HG03342 (cell line): ENCODE data around the gene TOR2A.

Experiments
- ATAC-seq: cut with Tn5 transposase; IDR thresholded peaks from one replicate; pipeline ENCODE4 v1.9.1; 2021; ENCODE audit warnings: mild to moderate bottlenecking, moderate library complexity; ENCODE audit not compliant: unreplicated experiment

Gene TOR2A

GRCh38 chr9:127744398-127745110 lies 9.5 kb upstream of the TOR2A start:
- no peak for ATAC-seq

DNA sequence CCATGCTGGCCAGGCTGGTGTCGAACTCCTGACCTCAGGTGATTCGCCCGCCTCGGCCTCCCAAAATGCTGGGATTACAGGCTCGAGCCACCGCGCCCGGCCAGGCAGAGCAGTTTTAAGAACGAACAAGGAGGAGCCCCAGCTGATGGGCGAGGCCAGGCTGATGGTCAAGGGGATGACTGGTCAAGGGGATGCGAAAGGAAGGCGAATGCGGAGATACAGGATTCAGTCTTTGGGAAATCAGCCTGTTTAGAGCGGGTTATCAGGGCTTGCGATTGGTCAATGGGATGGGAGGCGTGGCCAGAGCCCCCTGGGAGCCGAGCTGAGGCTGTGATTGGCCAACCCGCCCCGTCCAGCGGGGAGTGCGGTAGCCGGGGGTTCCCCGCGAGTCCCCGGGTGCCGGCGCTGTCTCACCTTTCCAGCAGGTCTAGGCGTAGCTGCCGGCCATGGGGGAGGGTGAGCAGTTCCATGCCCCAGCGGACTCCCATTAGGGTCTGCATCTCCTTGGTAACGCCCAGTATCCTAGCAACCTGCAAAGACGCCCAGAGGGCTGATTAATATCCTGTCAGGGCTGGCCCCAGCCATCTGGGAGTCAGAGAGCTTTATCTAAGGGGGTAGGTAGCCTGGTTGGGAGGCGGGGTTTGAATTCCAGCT lies 7.5 kb upstream of the TOR2A start:
- no peak for ATAC-seq

GRCh38 chr9:127741831-127742434 lies 6.8 kb upstream of the TOR2A start:
- ATAC-seq = no peak

DNA sequence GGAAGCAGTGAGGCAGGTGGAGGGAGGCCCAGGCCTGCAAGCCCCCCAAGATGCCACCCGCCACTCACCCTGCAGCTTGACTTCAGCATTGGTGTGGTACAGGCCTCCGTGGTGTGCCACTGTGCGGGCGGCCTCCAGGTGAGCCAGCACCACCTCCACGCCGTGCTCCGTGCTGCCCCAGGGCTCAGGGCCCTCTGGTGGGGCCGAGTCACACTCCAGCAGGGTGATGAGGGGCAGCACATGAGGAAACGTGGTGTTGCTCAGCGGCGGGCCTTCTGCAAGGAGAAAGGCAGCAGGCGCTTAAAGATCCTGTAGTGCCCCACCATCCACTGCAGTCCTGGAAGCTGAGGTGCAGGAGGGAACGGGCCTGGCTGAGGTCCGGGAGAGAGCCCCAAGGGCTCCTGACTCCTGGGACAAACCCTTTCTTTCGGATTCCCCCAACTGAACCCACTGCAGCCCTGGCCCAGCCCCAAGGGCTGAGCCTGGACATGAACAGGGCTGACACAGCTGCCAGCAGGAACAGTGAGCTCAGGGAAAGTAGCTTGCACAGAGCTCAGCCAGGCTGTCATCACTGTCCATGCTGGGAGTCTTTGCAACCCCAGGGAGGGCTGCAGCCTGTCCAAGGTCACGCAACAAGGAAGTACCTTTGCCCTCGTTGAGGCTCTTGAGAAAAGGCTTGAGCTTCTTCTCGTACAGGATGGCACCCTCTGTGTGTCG lies 4.7 kb upstream of the TOR2A start:
- no peak for ATAC-seq

GRCh38 chr9:127738666-127739065 lies 3.6 kb upstream of the TOR2A start:
- ATAC-seq = no peak

DNA sequence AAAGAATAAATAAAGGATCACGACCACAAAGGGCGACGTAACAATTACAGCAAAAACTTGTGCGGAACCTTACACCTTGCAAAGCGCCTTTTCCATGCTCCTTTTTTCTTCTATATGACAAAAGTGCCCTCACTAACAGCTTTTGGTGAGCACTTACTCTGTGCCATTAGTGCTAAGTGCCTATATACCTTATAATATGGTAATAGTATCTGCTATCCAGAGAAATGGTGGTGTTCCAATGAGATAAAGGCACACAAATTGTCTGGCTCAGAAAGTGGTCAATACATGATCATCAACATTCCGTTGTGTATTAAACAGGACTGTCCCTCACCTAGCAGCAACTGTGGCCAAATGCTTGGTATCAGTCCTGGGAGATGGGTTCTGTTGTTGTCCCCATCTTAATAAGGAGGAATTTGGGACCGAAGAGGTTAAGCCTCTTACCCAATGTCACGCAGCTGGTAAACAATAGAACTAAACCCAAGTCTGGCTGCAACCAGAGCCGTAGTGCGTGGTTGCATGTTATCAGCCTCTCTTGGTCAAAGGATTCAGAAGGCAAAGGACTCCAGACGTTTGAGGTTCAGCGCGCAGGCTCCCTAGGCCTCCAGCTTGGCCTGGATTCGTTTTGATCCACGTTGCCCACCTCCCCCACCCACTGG lies 564 bp upstream of the TOR2A start:
- ATAC-seq = no peak

DNA sequence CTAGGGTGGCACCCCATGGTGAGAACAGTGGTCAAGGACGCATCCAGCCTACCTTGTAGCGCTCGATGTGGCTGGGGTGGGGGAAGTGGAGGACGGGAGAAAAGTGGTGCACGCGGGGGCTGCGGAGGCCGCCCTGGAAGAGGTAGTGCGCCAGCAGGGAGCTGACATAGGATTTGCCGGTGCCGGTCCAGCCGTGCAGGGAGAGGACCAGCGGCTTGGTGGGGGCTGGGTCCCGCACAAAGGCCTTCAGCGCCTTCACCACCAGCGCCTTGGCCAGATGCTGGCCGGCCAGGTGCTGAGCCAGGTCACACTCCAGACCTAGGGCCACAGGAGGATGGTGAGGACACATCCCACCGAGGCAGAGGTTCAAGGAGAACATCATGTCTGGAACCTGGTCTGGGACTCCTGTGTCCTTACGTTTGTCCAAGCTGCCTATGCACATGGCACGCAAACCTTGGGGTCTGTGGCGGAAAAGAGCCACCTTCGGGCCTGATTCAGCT lies 797 bp downstream of the TOR2A start:
- no peak for ATAC-seq

GRCh38 chr9:127733614-127734013 lies 1.5 kb downstream of the TOR2A start:
- ATAC-seq = no peak

DNA sequence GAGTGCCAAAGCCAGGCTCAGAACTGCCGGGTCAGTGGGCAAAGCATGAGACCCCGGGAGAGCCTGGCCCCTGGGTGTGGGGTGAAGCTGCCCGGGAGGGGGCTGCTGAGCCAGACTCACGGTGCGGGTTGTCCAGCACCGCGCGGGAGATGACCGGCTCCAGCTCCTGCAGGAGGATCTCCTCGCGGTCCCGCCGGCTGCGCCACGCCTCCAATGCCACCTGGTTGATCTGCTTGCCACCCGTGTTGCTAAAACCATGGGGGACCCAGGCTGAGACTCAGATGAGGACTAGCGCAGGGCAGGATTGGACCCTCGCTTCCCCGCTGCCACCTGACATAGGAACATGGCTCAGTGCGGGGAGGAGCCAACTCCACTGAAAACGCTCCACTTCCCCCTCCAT lies 2.6 kb downstream of the TOR2A start:
- ATAC-seq = no peak

DNA sequence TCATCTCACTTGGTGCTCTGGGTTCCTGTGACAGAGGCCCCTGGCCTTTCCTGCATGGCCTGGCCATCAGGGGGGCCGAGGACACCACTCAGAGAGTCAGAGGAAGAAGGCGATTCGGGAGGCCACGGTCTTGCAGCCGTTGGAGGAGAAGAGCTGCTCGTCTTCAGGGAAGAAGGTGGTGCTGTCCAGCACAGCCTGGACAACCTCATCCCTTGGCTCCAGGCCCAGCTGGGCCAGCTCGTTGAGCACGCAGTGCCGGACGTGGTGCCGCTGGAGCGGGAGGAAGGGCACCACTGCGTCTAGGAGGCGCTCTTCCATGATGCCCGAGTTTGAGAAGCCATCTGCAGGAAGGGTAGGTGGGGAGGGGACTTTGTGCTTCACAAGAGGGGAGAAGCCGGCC lies 3.2 kb downstream of the TOR2A start:
- ATAC-seq = no peak

DNA sequence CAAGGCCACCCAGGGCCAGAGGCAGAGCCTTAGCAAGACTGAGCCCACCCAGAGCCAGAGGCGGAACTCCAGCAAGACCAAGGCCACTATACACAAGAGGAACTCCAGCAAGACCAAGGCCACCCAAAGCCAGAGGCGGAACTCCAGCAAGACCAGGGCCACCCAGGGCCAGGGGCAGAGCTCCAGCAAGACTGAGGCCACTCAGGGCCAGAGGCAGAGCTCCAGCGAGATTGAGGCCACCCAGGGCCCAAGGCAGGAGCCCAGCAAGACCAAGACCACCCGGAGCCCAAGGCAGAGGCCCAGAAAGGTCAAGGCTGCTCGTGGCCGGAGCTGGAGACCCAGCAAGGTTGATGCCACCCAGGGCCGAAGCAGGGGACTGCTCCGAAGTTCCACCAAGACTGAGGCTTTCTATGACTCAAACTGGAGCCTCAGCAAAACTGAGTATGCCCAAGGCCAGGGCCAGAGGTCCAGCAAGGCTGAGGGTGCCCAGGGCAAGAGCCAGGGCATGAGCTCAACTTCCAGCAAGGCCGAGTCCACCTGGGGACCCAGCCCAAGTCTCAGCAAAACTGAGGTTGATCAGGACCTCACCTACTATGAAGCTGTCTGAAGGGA lies 4.2 kb downstream of the TOR2A start:
- no peak for ATAC-seq

- ATAC-seq = no peak
These were observed 4.8 kb downstream of the TOR2A start for GRCh38 chr9:127730262-127730661.

DNA sequence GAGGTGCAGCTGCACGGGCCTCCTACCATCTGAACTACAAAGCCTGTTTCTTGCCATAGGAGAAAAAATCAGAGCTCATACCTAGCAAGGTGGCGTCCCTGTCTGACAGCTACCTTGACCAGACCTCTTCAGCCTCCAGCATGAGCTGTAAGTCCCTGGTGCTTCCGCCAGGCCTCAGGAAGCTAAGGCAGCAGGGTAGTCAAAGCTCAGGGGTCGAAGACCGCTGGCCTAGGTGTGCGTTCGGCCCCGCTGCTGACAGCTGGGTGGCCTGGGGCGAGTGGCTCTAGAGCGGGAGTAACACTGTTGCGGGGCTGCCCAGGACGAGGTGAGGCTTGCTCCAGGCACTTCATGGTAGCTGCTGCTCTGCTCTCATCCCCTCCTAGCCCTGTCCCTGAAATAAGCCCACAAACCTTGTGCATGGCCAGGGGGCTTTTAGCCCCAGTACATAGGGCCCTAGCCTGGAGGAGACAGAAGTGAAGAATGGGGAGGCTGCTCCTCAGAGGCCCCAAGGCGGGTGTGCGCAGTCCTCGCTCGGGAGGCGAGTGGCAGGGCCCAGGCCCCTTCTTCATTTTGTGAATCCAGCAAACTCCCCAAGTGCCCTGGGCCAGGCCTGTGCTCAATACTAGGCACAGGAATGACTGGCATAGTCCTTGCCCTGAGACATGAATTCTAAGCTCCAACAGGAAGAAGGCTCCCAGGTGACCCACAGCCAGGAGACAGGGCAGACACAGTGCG lies 5.4 kb downstream of the TOR2A start:
- no peak for ATAC-seq

GRCh38 chr9:127728808-127729207 lies 6.3 kb downstream of the TOR2A start:
- no peak for ATAC-seq

DNA sequence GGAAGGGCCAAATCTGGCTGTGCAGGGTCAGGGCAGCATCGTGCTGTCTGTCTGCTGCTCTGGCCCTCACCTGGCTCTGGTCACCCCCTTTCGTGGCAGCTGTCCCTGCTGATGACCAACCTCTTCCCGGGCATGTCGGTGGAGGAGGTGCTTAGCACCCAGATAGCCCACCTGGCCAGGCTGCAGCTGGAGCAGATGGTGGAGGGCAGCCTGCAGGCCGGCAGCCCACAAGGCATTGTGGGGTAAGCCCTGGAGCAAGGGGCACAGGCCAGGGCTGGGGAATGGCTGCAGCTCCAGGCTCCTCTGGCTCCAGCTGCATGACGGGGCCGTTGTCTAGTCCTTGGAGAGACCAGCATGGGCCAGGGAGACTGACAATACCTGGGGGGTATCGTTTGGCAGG lies 8.2 kb downstream of the TOR2A start:
- no peak for ATAC-seq

DNA sequence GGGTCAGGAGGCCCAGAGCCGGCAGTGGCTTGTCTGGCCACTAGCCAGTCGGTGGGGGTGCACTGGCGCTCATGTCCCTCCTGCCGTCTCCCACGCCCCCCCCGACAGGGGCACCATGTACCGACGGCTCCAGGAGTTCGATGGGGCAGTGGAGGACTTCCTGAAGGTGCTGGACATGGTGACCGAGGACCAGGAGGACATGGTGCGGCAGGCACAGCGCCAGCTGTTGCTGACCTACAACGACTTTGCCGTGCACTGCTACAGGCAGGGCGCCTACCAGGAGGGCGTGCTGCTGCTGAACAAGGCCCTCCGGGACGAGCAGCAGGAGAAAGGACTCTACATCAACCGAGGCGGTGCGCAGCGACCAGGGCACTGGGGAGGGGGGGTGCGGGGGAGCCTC lies 11.1 kb downstream of the TOR2A start:
- no peak for ATAC-seq

- no peak for ATAC-seq
These were observed 11.7 kb downstream of the TOR2A start for GRCh38 chr9:127723444-127723843.

- ATAC-seq = no peak
These were observed 12.1 kb downstream of the TOR2A start for GRCh38 chr9:127723013-127723412.

- no peak for ATAC-seq
These were observed 12.9 kb downstream of the TOR2A start for GRCh38 chr9:127722055-127722745.
